Uterus (tissue), 4 donors: ENCODE results near the gene SMOC1. TPM values are rescaled to one million over a fixed set of nuclear protein-coding genes. Genes with fewer than 3 reads are reported as not detected.

Experiments used
- DNase-seq, 2 donors: peaks; one replicate each; pipeline ENCODE4 v3.0.0-alpha.2; 2019 to 2020
- H3K27ac ChIP-seq, 2 donors: fragments of 200-600 bp; sonication (generic); 1 replicate in 1 of 2; 2 replicates in 1 of 2; pipeline ENCODE4 v1.5.1; 2016 to 2018
- H3K27me3 ChIP-seq, 2 donors: fragments of 200-600 bp; sonication (generic); one replicate each; pipeline ENCODE4 v1.5.1; 2018 to 2019; ENCODE audit warnings: control low read depth in 1 of 2
- H3K36me3 ChIP-seq, 2 donors: fragments of 200-600 bp; sonication (generic); one replicate each; pipeline ENCODE4 v1.5.1; 2019; ENCODE audit warnings: control low read depth in 1 of 2
- H3K4me1 ChIP-seq, 2 donors: fragments of 200-600 bp; sonication (generic); one replicate each; pipeline ENCODE4 v1.5.1; 2018 to 2019; ENCODE audit warnings: control low read depth in 1 of 2
- H3K4me3 ChIP-seq, 2 donors: fragments of 200-600 bp; sonication (generic); 1 replicate in 1 of 2; 2 replicates in 1 of 2; pipeline ENCODE4 v1.5.1; 2018 to 2019; ENCODE audit warnings: mild to moderate bottlenecking in 1 of 2
- H3K9me3 ChIP-seq, 2 donors: fragments of 200-600 bp; sonication (generic); one replicate each; pipeline ENCODE4 v1.5.1; 2019; ENCODE audit warnings: control low read depth in 1 of 2
- POLR2A ChIP-seq, 2 donors: fragments of 450-650 bp; IDR thresholded peaks; one replicate each; pipeline ENCODE4 v1.6.1; 2016; ENCODE audit warnings: antibody characterized with exemption in 2 of 2, mild to moderate bottlenecking in 1 of 2, moderate library complexity in 1 of 2
- intact Hi-C: fragments of 100-400 bp; cut with DNase I; formaldehyde crosslinking; loops from one replicate; pipeline ENCODE4 v1.15.1; 2023; ENCODE audit warnings: low total_unique reads
- total RNA-seq, 4 donors: library from RNA; depleted of rRNA in 3 of 4; stranded (reverse); fragments of >200 nt in 3 of 4; gene quantifications; one replicate each; pipeline versions ENCODE4 v1.1.0 to v1.2.4, GENCODE V29; 2014 to 2023
- TF ChIP-seq, protein P1 (sequence below), 4 experiments: fragments of 200-600 bp in 2 of 4; fragments of 450-650 bp in 2 of 4; sonication (generic) in 2 of 4; IDR thresholded peaks; one replicate each; pipeline ENCODE4 v1.5.1; 2016 to 2019; ENCODE audit warnings: antibody characterized with exemption in 4 of 4, mild to moderate bottlenecking in 2 of 4, moderate library complexity in 1 of 4
- donor health status: DM: yes; HTN: yes; CAD: no.

The SMOC1 gene
- total RNA-seq, 4 donors from 2014 or later: 0.59 to 2.1 (median 2.0) TPM; not detected in 1

DNA sequence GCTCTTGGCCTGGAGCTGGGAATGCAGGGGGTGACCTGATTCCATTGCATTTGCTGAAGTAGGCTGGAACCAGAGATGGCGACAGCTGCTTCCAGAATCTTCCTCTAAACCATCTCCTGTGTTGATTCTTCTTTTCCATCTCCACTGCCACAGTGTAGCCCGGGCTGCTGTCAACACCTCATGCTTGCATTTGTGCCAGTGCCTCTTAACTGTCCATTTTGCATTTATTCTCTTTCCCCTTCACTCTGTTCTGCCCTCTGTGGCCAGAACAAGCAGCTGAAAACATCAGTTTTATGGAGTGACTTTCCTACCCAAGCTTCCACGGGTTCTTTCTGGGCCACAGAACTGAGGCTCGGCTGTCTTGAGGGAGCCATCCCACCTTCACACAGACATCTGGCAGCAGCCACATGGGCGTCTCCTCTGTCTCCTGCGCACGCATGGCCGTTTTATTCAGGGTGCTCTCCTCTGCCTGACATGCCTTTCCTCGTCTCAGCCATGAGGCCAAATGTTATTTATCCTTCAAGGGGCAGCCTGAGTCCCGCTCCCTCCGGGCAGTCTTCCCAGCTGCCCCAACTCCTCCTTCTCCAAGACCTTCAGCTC, 51.7 kb downstream of the SMOC1 start:
- no peak overlapping the region for H3K27ac ChIP-seq
- H3K4me1 ChIP-seq: no peaks in the 10 kb centered on the region
- TF ChIP-seq, protein P1, sequence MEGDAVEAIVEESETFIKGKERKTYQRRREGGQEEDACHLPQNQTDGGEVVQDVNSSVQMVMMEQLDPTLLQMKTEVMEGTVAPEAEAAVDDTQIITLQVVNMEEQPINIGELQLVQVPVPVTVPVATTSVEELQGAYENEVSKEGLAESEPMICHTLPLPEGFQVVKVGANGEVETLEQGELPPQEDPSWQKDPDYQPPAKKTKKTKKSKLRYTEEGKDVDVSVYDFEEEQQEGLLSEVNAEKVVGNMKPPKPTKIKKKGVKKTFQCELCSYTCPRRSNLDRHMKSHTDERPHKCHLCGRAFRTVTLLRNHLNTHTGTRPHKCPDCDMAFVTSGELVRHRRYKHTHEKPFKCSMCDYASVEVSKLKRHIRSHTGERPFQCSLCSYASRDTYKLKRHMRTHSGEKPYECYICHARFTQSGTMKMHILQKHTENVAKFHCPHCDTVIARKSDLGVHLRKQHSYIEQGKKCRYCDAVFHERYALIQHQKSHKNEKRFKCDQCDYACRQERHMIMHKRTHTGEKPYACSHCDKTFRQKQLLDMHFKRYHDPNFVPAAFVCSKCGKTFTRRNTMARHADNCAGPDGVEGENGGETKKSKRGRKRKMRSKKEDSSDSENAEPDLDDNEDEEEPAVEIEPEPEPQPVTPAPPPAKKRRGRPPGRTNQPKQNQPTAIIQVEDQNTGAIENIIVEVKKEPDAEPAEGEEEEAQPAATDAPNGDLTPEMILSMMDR (IDR thresholded peaks at IDR 0.05): no peak
- TF ChIP-seq POLR2A (IDR thresholded peaks at IDR 0.05): no peak
- intact Hi-C loops: no loop called here
- H3K9me3 ChIP-seq: no peaks in the 10 kb centered on the region
- H3K4me3 ChIP-seq: no peak overlapping the region
- DNase-seq: no peak
- H3K36me3 ChIP-seq: no peaks in the 10 kb centered on the region
- H3K27me3 ChIP-seq: no peaks in the 10 kb centered on the region

DNA sequence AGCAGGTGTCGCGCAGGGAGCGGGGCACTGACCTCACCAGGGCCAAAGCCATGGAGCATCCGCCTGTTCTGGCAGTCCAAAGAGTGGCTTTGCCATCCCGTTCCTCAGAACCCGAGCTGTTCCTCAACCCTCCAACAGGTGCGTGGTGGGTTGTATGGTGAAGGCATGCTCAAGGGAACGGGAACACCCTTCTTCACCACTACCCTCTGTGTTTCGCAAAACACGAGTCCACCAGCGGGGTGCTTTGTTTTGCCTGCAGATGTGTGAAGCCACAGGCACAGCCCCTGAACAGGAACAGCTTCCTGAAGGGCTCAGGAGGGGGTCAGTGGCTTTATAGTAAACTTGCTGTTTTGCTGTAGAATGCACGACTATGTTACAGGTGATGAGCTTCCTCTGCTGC, 52.7 kb downstream of the SMOC1 start:
- H3K4me3 ChIP-seq: no peak overlapping the region
- no peaks in the 10 kb centered on the region for H3K9me3 ChIP-seq
- no peaks in the 10 kb centered on the region for H3K27me3 ChIP-seq
- TF ChIP-seq, protein P1 (IDR thresholded peaks at IDR 0.05): no peak
- no peak for TF ChIP-seq POLR2A (IDR thresholded peaks at IDR 0.05)
- intact Hi-C loops: no loop called here
- H3K27ac ChIP-seq: no peak overlapping the region
- no peaks in the 10 kb centered on the region for H3K4me1 ChIP-seq
- no peaks in the 10 kb centered on the region for H3K36me3 ChIP-seq
- no peak for DNase-seq

DNA sequence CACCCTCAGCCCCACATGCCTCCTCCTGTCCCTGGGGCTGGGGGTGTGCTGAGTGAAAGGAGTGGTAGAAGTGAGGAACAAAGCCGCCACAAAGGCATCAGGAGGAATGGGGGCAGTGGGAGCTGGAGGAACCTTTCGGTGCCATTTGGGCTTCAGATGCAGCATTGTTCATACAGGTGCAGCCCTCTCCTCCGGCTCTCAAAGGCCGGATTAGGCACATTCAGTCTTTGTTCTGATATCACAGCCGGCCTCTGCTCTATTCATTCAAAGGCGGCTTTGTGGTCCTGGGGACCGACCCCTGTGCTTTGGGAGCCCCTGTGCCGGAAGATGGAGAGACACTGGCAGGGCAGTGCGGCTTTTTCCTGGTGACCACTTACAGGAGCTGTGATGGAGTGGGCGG, 53.2 kb downstream of the SMOC1 start:
- H3K9me3 ChIP-seq: no peaks in the 10 kb centered on the region
- no peak overlapping the region for H3K27ac ChIP-seq
- TF ChIP-seq POLR2A (IDR thresholded peaks at IDR 0.05): no peak
- TF ChIP-seq, protein P1 (IDR thresholded peaks at IDR 0.05): no peak
- H3K4me3 ChIP-seq: no peak overlapping the region
- no peak for DNase-seq
- no peaks in the 10 kb centered on the region for H3K27me3 ChIP-seq
- no peaks in the 10 kb centered on the region for H3K36me3 ChIP-seq
- intact Hi-C loops: no loop called here
- no peaks in the 10 kb centered on the region for H3K4me1 ChIP-seq

DNA sequence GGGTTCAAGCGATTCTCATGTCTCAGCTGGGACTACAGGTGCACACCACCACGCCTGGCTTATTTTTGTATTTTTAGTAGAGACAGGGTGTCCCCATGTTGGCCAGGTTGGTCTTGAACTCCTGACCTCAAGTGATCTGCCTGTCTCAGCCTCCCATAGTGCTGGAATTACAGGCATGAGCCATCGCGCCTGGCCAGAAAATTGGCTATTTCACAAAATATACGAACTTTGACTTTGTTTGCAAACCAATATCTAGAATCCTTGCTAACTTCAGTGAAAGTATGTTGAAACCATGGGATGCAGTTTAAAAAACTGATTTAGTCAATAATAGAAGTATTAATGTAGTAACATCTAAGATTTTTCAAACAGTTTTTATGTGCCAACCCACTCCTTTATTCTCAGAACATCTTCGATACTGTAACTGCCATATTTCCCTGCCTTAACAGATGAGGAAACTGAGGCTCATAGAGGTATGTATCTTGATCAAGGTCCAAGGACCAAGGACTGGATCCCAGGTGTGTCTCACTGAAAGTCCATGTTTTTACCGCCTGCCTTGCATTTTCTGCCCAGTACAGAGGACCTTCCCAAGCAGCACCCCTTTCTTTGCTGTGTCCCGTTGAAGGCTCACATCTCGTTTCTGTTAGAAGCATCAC, 54.5 kb downstream of the SMOC1 start:
- intact Hi-C loops: no loop called here

More for the DNA sequence above, 54.5 kb downstream of the SMOC1 start:
- Histone ChIP-seq H3K27me3 (no peaks in the 10 kb centered on the region), H3K4me3 (no peak overlapping the region), H3K9me3 (no peaks in the 10 kb centered on the region), H3K27ac (no peak overlapping the region), H3K36me3 (no peaks in the 10 kb centered on the region), H3K4me1 (no peaks in the 10 kb centered on the region)
- TF ChIP-seq, protein P1 (IDR thresholded peaks at IDR 0.05): no peak
- no peak for TF ChIP-seq POLR2A (IDR thresholded peaks at IDR 0.05)
- no peak for DNase-seq
